Activated T-cell treated with anti-CD3 and anti-CD28 coated beads for 4 hours (primary cell): ENCODE results near the gene PRG2.
"Not testable (repeated sequence)": the region's sequence is repeated elsewhere in the genome, so short reads cannot be mapped to it uniquely, and the experiment has no call there.

Source experiments
- DNase-seq: peaks from one replicate; pipeline ENCODE4 v3.0.0-alpha.2; 2020

The PRG2 gene

GRCh38 chr11:57344826-57345225 is 45.6 kb downstream of the PRG2 start:
- DNase-seq = no peak

GRCh38 chr11:57343825-57344224 is 46.6 kb downstream of the PRG2 start:
- DNase-seq = no peak

GRCh38 chr11:57342702-57343101 is 47.7 kb downstream of the PRG2 start:
- no peak for DNase-seq

GRCh38 chr11:57341250-57341808 is 49.1 kb downstream of the PRG2 start:
- no peak for DNase-seq

- no peak for DNase-seq
These were observed 50.3 kb downstream of the PRG2 start for GRCh38 chr11:57340039-57340615.

- DNase-seq = no peak
These were observed 51.1 kb downstream of the PRG2 start for GRCh38 chr11:57339328-57339727.

- no peak for DNase-seq
These were observed 52.3 kb downstream of the PRG2 start, which contains the start of gene P2RX3 for GRCh38 chr11:57338142-57338541. Gene P2RX3 (plus strand): TSS chr11:57338352. CDS start chr11:57338551, 199 bp downstream.

GRCh38 chr11:57336856-57337255 is 53.6 kb downstream of the PRG2 start:
- not testable (repeated sequence) for DNase-seq
